B cell (primary cell): ENCODE results near the gene TMPRSS7.

Experiments
- EZH2 ChIP-seq: IDR thresholded peaks from 2 replicates; pipeline ENCODE4 v1.6.1; 2012; ENCODE audit warnings: borderline replicate concordance, low read depth, mild to moderate bottlenecking, moderate library complexity, low read length; ENCODE audit not compliant: insufficient read depth, poor library complexity, severe bottlenecking
- TF ChIP-seq, protein P1 (sequence below): fragments of 200-600 bp; IDR thresholded peaks from one replicate; pipeline ENCODE4 v1.8.0; 2022; ENCODE audit warnings: antibody characterized with exemption, mild to moderate bottlenecking

DNA sequence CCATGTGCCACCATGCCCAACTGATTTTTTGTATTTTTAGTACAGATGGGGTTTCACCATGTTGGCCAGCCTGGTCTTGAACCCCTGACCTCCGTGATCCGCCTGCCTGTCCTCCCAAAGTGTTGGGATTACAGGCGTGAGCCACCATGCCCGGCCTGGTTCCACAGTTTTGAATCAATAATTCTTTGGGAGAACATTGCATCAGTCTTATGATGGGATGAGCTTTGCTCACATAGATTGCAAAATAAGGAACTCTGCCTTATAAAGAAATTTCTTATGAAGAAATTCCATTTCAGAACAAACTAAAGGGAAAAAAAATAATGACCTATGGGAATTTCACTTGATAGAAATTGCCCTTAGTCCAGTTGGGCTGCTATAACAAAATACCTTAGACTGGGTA is 15.8 kb upstream of the TMPRSS7 start:
- TF ChIP-seq, protein P1, sequence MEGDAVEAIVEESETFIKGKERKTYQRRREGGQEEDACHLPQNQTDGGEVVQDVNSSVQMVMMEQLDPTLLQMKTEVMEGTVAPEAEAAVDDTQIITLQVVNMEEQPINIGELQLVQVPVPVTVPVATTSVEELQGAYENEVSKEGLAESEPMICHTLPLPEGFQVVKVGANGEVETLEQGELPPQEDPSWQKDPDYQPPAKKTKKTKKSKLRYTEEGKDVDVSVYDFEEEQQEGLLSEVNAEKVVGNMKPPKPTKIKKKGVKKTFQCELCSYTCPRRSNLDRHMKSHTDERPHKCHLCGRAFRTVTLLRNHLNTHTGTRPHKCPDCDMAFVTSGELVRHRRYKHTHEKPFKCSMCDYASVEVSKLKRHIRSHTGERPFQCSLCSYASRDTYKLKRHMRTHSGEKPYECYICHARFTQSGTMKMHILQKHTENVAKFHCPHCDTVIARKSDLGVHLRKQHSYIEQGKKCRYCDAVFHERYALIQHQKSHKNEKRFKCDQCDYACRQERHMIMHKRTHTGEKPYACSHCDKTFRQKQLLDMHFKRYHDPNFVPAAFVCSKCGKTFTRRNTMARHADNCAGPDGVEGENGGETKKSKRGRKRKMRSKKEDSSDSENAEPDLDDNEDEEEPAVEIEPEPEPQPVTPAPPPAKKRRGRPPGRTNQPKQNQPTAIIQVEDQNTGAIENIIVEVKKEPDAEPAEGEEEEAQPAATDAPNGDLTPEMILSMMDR: no peak
- no peak for TF ChIP-seq EZH2
